ENCODE data around the gene CELSR1.

The CELSR1 gene

GRCh38 chr22:46436595-46437175 is 100.7 kb downstream of the CELSR1 start:
- Histone ChIP-seq H3K27ac (ENCODE audit: low read length) (no peak overlapping the region), H3K4me1 (ENCODE audit: insufficient read depth, low read length) (no peaks in the 10 kb centered on the region), H3K9ac (ENCODE audit: low read depth, low read length) (no peak overlapping the region), H3K9me3 (ENCODE audit: insufficient read depth, low read depth, low read length) (no peaks in the 10 kb centered on the region), H3K27me3 (ENCODE audit: insufficient read depth, low read length) (no peaks in the 10 kb centered on the region), H3K4me3 (ENCODE audit: low read length) (no peak overlapping the region), H3K36me3 (ENCODE audit: insufficient read depth, low read depth, low read length) (no peaks in the 10 kb centered on the region)

- Histone ChIP-seq H3K9me3 (ENCODE audit: insufficient read depth, low read depth, low read length) (no peaks in the 10 kb centered on the region), H3K4me3 (ENCODE audit: low read length) (no peak overlapping the region), H3K9ac (ENCODE audit: low read depth, low read length) (no peak overlapping the region), H3K27ac (ENCODE audit: low read length) (no peak overlapping the region), H3K27me3 (ENCODE audit: insufficient read depth, low read length) (no peaks in the 10 kb centered on the region), H3K36me3 (ENCODE audit: insufficient read depth, low read depth, low read length) (no peaks in the 10 kb centered on the region), H3K4me1 (ENCODE audit: insufficient read depth, low read length) (no peaks in the 10 kb centered on the region)
These were observed 104.1 kb downstream of the CELSR1 start for GRCh38 chr22:46433318-46433717.

GRCh38 chr22:46432164-46433068 is 105.0 kb downstream of the CELSR1 start:
- H3K9me3 ChIP-seq (ENCODE audit: insufficient read depth, low read depth, low read length), result no peaks in the 10 kb centered on the region
- H3K27ac ChIP-seq (ENCODE audit: low read length), result no peak overlapping the region
- no peaks in the 10 kb centered on the region for H3K27me3 ChIP-seq (ENCODE audit: insufficient read depth, low read length)
- H3K4me3 ChIP-seq (ENCODE audit: low read length), result no peak overlapping the region
- H3K9ac ChIP-seq (ENCODE audit: low read depth, low read length), result no peak overlapping the region
- H3K4me1 ChIP-seq (ENCODE audit: insufficient read depth, low read length), result no peaks in the 10 kb centered on the region
- H3K36me3 ChIP-seq (ENCODE audit: insufficient read depth, low read depth, low read length), result no peaks in the 10 kb centered on the region

- no peak overlapping the region for H3K27ac ChIP-seq (ENCODE audit: low read length)
- H3K4me3 ChIP-seq (ENCODE audit: low read length), result no peak overlapping the region
- no peaks in the 10 kb centered on the region for H3K9me3 ChIP-seq (ENCODE audit: insufficient read depth, low read depth, low read length)
- no peaks in the 10 kb centered on the region for H3K36me3 ChIP-seq (ENCODE audit: insufficient read depth, low read depth, low read length)
- H3K9ac ChIP-seq (ENCODE audit: low read depth, low read length), result no peak overlapping the region
- H3K27me3 ChIP-seq (ENCODE audit: insufficient read depth, low read length), result no peaks in the 10 kb centered on the region
- H3K4me1 ChIP-seq (ENCODE audit: insufficient read depth, low read length), result no peaks in the 10 kb centered on the region
These were observed 106.2 kb downstream of the CELSR1 start for GRCh38 chr22:46430961-46431838.

DNA sequence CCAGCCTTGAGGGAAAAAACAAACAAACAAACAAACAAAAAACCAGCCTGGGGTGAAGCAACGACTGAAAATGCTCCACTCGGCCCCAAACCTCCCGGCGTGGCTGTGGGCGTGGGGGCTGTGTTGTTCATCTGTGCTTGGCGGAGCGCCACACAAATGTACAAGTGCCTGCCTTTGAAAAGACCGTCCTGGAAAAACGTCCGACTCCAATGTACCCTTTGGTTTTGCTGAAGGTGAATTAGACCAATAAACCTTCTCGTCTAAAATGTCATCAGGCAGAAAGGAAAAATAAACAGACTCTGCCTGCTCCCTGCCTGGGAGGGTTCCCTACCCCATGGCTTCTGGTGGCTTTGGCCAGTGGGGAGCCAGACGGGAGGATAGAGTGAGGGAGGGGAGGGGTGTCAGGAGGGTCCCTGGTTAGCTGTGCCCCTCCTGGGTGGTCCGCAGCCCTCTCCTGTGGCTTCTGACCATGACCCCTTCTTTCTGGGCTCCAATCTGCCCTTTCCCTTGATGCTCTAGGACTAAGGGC is 108.0 kb downstream of the CELSR1 start:
- no peaks in the 10 kb centered on the region for H3K27me3 ChIP-seq (ENCODE audit: insufficient read depth, low read length)
- H3K27ac ChIP-seq (ENCODE audit: low read length), result no peak overlapping the region
- no peaks in the 10 kb centered on the region for H3K9me3 ChIP-seq (ENCODE audit: insufficient read depth, low read depth, low read length)
- no peaks in the 10 kb centered on the region for H3K4me1 ChIP-seq (ENCODE audit: insufficient read depth, low read length)
- H3K4me3 ChIP-seq (ENCODE audit: low read length), result no peak overlapping the region
- H3K9ac ChIP-seq (ENCODE audit: low read depth, low read length), result no peak overlapping the region
- no peaks in the 10 kb centered on the region for H3K36me3 ChIP-seq (ENCODE audit: insufficient read depth, low read depth, low read length)

- H3K27me3 ChIP-seq (ENCODE audit: insufficient read depth, low read length), result no peaks in the 10 kb centered on the region
- H3K4me1 ChIP-seq (ENCODE audit: insufficient read depth, low read length), result no peaks in the 10 kb centered on the region
- H3K9me3 ChIP-seq (ENCODE audit: insufficient read depth, low read depth, low read length), result no peaks in the 10 kb centered on the region
- no peak overlapping the region for H3K27ac ChIP-seq (ENCODE audit: low read length)
- no peak overlapping the region for H3K4me3 ChIP-seq (ENCODE audit: low read length)
- no peak overlapping the region for H3K9ac ChIP-seq (ENCODE audit: low read depth, low read length)
- no peaks in the 10 kb centered on the region for H3K36me3 ChIP-seq (ENCODE audit: insufficient read depth, low read depth, low read length)
These were observed 108.7 kb downstream of the CELSR1 start for GRCh38 chr22:46428602-46429324.

- Histone ChIP-seq H3K36me3 (ENCODE audit: insufficient read depth, low read depth, low read length) (no peaks in the 10 kb centered on the region), H3K27ac (ENCODE audit: low read length) (no peak overlapping the region), H3K27me3 (ENCODE audit: insufficient read depth, low read length) (no peaks in the 10 kb centered on the region), H3K9ac (ENCODE audit: low read depth, low read length) (no peak overlapping the region), H3K4me3 (ENCODE audit: low read length) (no peak overlapping the region), H3K9me3 (ENCODE audit: insufficient read depth, low read depth, low read length) (no peaks in the 10 kb centered on the region), H3K4me1 (ENCODE audit: insufficient read depth, low read length) (no peaks in the 10 kb centered on the region)
These were observed 109.2 kb downstream of the CELSR1 start for GRCh38 chr22:46428171-46428570.

- H3K9me3 ChIP-seq (ENCODE audit: insufficient read depth, low read depth, low read length), result no peaks in the 10 kb centered on the region
- H3K4me3 ChIP-seq (ENCODE audit: low read length), result no peak overlapping the region
- no peaks in the 10 kb centered on the region for H3K36me3 ChIP-seq (ENCODE audit: insufficient read depth, low read depth, low read length)
- H3K9ac ChIP-seq (ENCODE audit: low read depth, low read length), result no peak overlapping the region
- no peaks in the 10 kb centered on the region for H3K27me3 ChIP-seq (ENCODE audit: insufficient read depth, low read length)
- H3K4me1 ChIP-seq (ENCODE audit: insufficient read depth, low read length), result no peaks in the 10 kb centered on the region
- H3K27ac ChIP-seq (ENCODE audit: low read length), result no peak overlapping the region
These were observed 112.4 kb downstream of the CELSR1 start for GRCh38 chr22:46425016-46425415.

- H3K27me3 ChIP-seq (ENCODE audit: insufficient read depth, low read length), result no peaks in the 10 kb centered on the region
- H3K9ac ChIP-seq (ENCODE audit: low read depth, low read length), result no peak overlapping the region
- H3K27ac ChIP-seq (ENCODE audit: low read length), result no peak overlapping the region
- no peaks in the 10 kb centered on the region for H3K9me3 ChIP-seq (ENCODE audit: insufficient read depth, low read depth, low read length)
- H3K4me3 ChIP-seq (ENCODE audit: low read length), result no peak overlapping the region
- no peaks in the 10 kb centered on the region for H3K36me3 ChIP-seq (ENCODE audit: insufficient read depth, low read depth, low read length)
- H3K4me1 ChIP-seq (ENCODE audit: insufficient read depth, low read length), result no peaks in the 10 kb centered on the region
These were observed 112.9 kb downstream of the CELSR1 start for GRCh38 chr22:46424496-46424895.

DNA sequence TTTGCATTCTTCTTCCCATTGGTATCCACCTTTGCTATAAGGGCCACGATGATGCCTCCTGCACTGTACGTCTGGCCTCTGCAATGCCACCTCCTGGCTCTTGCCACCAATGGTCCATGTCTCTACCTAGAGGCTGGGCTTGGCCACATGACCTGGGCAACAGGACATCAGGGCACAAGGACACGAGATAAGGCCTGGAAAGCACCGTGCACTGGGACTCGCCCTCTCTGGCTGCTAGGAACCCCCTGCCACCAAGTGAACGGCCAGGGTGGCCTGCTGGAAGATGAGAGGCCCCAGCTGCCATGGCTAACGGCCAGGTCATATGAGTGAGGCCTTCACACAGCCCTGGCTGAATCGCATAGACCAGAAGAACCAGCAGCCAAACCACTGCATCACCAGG is 114.5 kb downstream of the CELSR1 start:
- Histone ChIP-seq H3K4me3 (ENCODE audit: low read length) (no peak overlapping the region), H3K36me3 (ENCODE audit: insufficient read depth, low read depth, low read length) (no peaks in the 10 kb centered on the region), H3K9me3 (ENCODE audit: insufficient read depth, low read depth, low read length) (no peaks in the 10 kb centered on the region), H3K27ac (ENCODE audit: low read length) (no peak overlapping the region), H3K9ac (ENCODE audit: low read depth, low read length) (no peak overlapping the region), H3K27me3 (ENCODE audit: insufficient read depth, low read length) (no peaks in the 10 kb centered on the region), H3K4me1 (ENCODE audit: insufficient read depth, low read length) (no peaks in the 10 kb centered on the region)

DNA sequence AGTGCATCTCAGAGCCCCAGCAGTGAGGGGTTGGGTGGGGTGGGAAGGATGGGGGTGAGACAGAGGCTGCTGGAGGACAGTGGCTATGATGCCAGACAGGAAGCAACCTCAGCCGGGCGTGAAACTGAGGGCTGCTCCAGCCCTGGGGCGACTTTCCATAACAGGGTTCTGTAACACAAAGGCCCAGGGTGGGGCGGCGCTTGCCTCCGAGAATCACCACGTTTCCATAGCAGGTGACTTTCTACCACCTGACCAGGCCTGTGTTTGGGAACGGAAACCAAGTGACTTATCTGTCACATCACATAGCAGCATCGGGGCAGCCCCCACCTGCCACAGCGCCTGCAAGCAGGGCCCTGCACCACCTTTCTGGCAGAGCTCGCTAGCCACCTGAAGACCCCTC is 116.2 kb downstream of the CELSR1 start:
- Histone ChIP-seq H3K4me1 (ENCODE audit: insufficient read depth, low read length) (no peaks in the 10 kb centered on the region), H3K9ac (ENCODE audit: low read depth, low read length) (no peak overlapping the region), H3K36me3 (ENCODE audit: insufficient read depth, low read depth, low read length) (no peaks in the 10 kb centered on the region), H3K9me3 (ENCODE audit: insufficient read depth, low read depth, low read length) (no peaks in the 10 kb centered on the region), H3K27ac (ENCODE audit: low read length) (no peak overlapping the region), H3K27me3 (ENCODE audit: insufficient read depth, low read length) (no peaks in the 10 kb centered on the region), H3K4me3 (ENCODE audit: low read length) (no peak overlapping the region)
